Body of pancreas (tissue), 4 donors: Measurements from ENCODE around the gene RSRC1. TPM values are rescaled to one million over a fixed set of nuclear protein-coding genes. Genes with fewer than 3 reads are reported as not detected.

ENCODE experiments used
- ATAC-seq: fragments of 150-250 bp; one replicate; pipeline ENCODE4 v1.9.1; 2016
- DNase-seq, 4 donors: peaks; one replicate each; pipeline ENCODE4 v3.0.0-alpha.2; 2019
- H3K27ac ChIP-seq, 4 donors: fragments of 200-600 bp; sonication (generic); 1 replicate in 3 of 4; 2 replicates in 1 of 4; pipeline versions ENCODE4 v1.5.1 to v1.6.1; 2016 to 2019; ENCODE audit warnings: mild to moderate bottlenecking in 1 of 4, mixed read lengths in 1 of 4, moderate library complexity in 1 of 4
- H3K27me3 ChIP-seq, 2 donors: fragments of 200-600 bp; sonication (generic); one replicate each; pipeline ENCODE4 v1.6.0; 2016; ENCODE audit warnings: mild to moderate bottlenecking in 1 of 2
- H3K36me3 ChIP-seq, 2 donors: fragments of 200-600 bp; sonication (generic); replicated peaks in 1 of 2; 2 replicates each; pipeline ENCODE4 v1.5.1; 2016; ENCODE audit warnings: low read depth in 2 of 2; ENCODE audit not compliant: insufficient read depth in 1 of 2
- H3K4me1 ChIP-seq: fragments of 200-600 bp; sonication (generic); one replicate; pipeline ENCODE4 v1.6.0; 2016
- H3K4me3 ChIP-seq, 2 donors: fragments of 200-600 bp; sonication (generic); 1 replicate in 1 of 2; 2 replicates in 1 of 2; pipeline ENCODE4 v1.5.1; 2016 to 2019
- H3K9me3 ChIP-seq, 3 donors: fragments of 200-600 bp; sonication (generic); 1 replicate in 2 of 3; 2 replicates in 1 of 3; pipeline ENCODE4 v1.5.1; 2016
- CTCF ChIP-seq, 7 experiments: fragments of 450-650 bp in 4 of 7; fragments of 200-600 bp in 3 of 7; sonication (generic) in 3 of 7; IDR thresholded peaks; one replicate each; pipeline ENCODE4 v1.5.1; 2016 to 2019; ENCODE audit warnings: antibody characterized with exemption in 7 of 7
- POLR2A ChIP-seq, 3 donors: fragments of 450-650 bp; IDR thresholded peaks; one replicate each; pipeline ENCODE4 v1.6.1; 2016; ENCODE audit warnings: antibody characterized with exemption in 3 of 3, mild to moderate bottlenecking in 2 of 3
- WGBS, 2 donors: methylation state at CpG; one replicate each; pipeline ENCODE4 v1.1.5; 2017; 5-methylcytosine and 5-hydroxymethylcytosine counted together
- intact Hi-C: fragments of 100-400 bp; cut with DNase I; formaldehyde crosslinking; loops from one replicate; pipeline ENCODE4 v1.15.1; 2023
- total RNA-seq, 2 donors: library from RNA; depleted of rRNA; stranded (reverse); fragments of >200 nt; gene quantifications; one replicate each; pipeline ENCODE4 v1.1.0, GENCODE V29; 2016

The RSRC1 gene
- total RNA-seq, 2 donors from 2014 or later = 18.5 to 21.5 TPM

GRCh38 chr3:158105710-158106253 lies 4.1 kb upstream of the RSRC1 start:
- H3K4me1 ChIP-seq = peaks cover 34% of the 10 kb centered on the region

GRCh38 chr3:158106766-158107471 lies 3.0 kb upstream of the RSRC1 start:
- WGBS, 2 donors = 5 to 10% methylated on average over 37 of the region's 37 CpGs
- no peak overlapping the region for H3K27ac ChIP-seq
- peak in 1 of 4 donors; percentile 10 for DNase-seq
- H3K9me3 ChIP-seq = no peaks in the 10 kb centered on the region
- intact Hi-C loops = no loop called here
- peaks cover 4 to 55% of the 10 kb centered on the region in 2 donors for H3K27me3 ChIP-seq
- ATAC-seq = no peak
- H3K36me3 ChIP-seq = no peaks in the 10 kb centered on the region
- H3K4me3 ChIP-seq = no peak overlapping the region
- H3K4me1 ChIP-seq = peaks cover 44% of the 10 kb centered on the region
- TF ChIP-seq CTCF (IDR thresholded peaks at IDR 0.05) (no peak), POLR2A (IDR thresholded peaks at IDR 0.05) (no peak)

More at GRCh38 chr3:158105710-158106253, 4.1 kb upstream of the RSRC1 start:
- DNase-seq (peak in 3 of 4 donors; percentile 22 to 28 (median 25)), ATAC-seq (no peak)
- intact Hi-C loops = no loop called here
- TF ChIP-seq POLR2A (IDR thresholded peaks at IDR 0.05) = no peak
- TF ChIP-seq CTCF (IDR thresholded peaks at IDR 0.05) = no peak
- Histone ChIP-seq H3K4me3 (peak overlapping the region in 1 of 2 donors; percentile 16), H3K36me3 (no peaks in the 10 kb centered on the region), H3K27ac (no peak overlapping the region), H3K27me3 (peaks cover 4 to 64% of the 10 kb centered on the region in 2 donors), H3K9me3 (no peaks in the 10 kb centered on the region)
- 0 to 1% methylated on average over 42 to 45 of the region's 45 CpGs for WGBS, 2 donors

GRCh38 chr3:158107605-158108444 lies 2.1 kb upstream of the RSRC1 start:
- Histone ChIP-seq H3K4me1 (peaks cover 42% of the 10 kb centered on the region), H3K27ac (no peak overlapping the region), H3K4me3 (no peak overlapping the region), H3K36me3 (no peaks in the 10 kb centered on the region), H3K27me3 (peaks cover 4 to 46% of the 10 kb centered on the region in 2 donors), H3K9me3 (no peaks in the 10 kb centered on the region)
- 15 to 25% methylated on average over 15 of the region's 15 CpGs for WGBS, 2 donors
- TF ChIP-seq CTCF (IDR thresholded peaks at IDR 0.05) (no peak), POLR2A (IDR thresholded peaks at IDR 0.05) (no peak)
- ATAC-seq (no peak), DNase-seq (no peak)
- intact Hi-C loops = no loop called here

- H3K27me3 ChIP-seq = peaks cover 4 to 39% of the 10 kb centered on the region in 2 donors
- WGBS, 2 donors = 35% methylated on average over 2 of the region's 2 CpGs
- peaks cover 35% of the 10 kb centered on the region for H3K4me1 ChIP-seq
- no peak overlapping the region for H3K27ac ChIP-seq
- DNase-seq = no peak
- TF ChIP-seq POLR2A (IDR thresholded peaks at IDR 0.05) (no peak), CTCF (IDR thresholded peaks at IDR 0.05) (no peak)
- H3K4me3 ChIP-seq = no peak overlapping the region
- ATAC-seq = no peak
- H3K9me3 ChIP-seq = no peaks in the 10 kb centered on the region
- no peaks in the 10 kb centered on the region for H3K36me3 ChIP-seq
- intact Hi-C loops = no loop called here
Observed at GRCh38 chr3:158108445-158108985, 1.4 kb upstream of the RSRC1 start.
